Naive B cell (primary cell): ENCODE results near the gene DHX16. TPM values are rescaled to one million over a fixed set of nuclear protein-coding genes. Genes with fewer than 3 reads are reported as not detected.
A peak's percentile ranks its signal among the peaks of the same experiment; 100 is the strongest.

Experiments
- ATAC-seq, 2 donors: fragments of 150-1000 bp; cut with Tn5 transposase; 2 replicates each; pipeline ENCODE4 v1.10.0; 2021; ENCODE audit warnings: low read depth in 2 of 2, mild to moderate bottlenecking in 2 of 2, moderate library complexity in 2 of 2
- DNase-seq: peaks from one replicate; pipeline ENCODE4 v3.0.0; 2022
- H3K27ac Mint-ChIP-seq, 6 donors: one replicate each; pipeline ENCODE4 v1.8.0; 2020 to 2022; ENCODE audit warnings: mild to moderate bottlenecking in 6 of 6, mixed read lengths in 6 of 6, moderate library complexity in 5 of 6, inconsistent platforms in 2 of 6
- H3K27me3 Mint-ChIP-seq, 3 donors: one replicate each; pipeline ENCODE4 v1.8.0; 2021 to 2022; ENCODE audit warnings: mixed read lengths in 3 of 3, mild to moderate bottlenecking in 1 of 3
- H3K36me3 Mint-ChIP-seq, 2 donors: one replicate each; pipeline ENCODE4 v1.8.0; 2020 to 2022; ENCODE audit warnings: mixed read lengths in 2 of 2, inconsistent platforms in 1 of 2, mild to moderate bottlenecking in 1 of 2
- H3K4me1 Mint-ChIP-seq, 3 donors: one replicate each; pipeline ENCODE4 v1.8.0; 2020 to 2022; ENCODE audit warnings: mixed read lengths in 3 of 3, inconsistent platforms in 1 of 3, mild to moderate bottlenecking in 1 of 3, moderate library complexity in 1 of 3
- H3K4me3 Mint-ChIP-seq, 8 donors: one replicate each; pipeline ENCODE4 v1.8.0; 2020 to 2022; ENCODE audit warnings: mild to moderate bottlenecking in 8 of 8, mixed read lengths in 8 of 8, moderate library complexity in 8 of 8, inconsistent platforms in 2 of 8
- H3K9me3 Mint-ChIP-seq, 7 donors: one replicate each; pipeline ENCODE4 v1.8.0; 2020 to 2022; ENCODE audit warnings: mixed read lengths in 7 of 7, mild to moderate bottlenecking in 5 of 7, inconsistent platforms in 2 of 7, moderate library complexity in 1 of 7
- polyA plus RNA-seq, 6 donors: library from polyadenylated mRNA; unstranded; fragments of 300-500 nt; fragmentation: Illumina TruSeq; gene quantifications; one replicate each; pipeline ENCODE4 v1.2.3, GENCODE V29; 2021; ENCODE audit warnings: low read depth in 6 of 6

DHX16 gene
- polyA plus RNA-seq, 6 donors from 2014 or later = 4.2 to 27.0 (median 16.1) TPM

DNA sequence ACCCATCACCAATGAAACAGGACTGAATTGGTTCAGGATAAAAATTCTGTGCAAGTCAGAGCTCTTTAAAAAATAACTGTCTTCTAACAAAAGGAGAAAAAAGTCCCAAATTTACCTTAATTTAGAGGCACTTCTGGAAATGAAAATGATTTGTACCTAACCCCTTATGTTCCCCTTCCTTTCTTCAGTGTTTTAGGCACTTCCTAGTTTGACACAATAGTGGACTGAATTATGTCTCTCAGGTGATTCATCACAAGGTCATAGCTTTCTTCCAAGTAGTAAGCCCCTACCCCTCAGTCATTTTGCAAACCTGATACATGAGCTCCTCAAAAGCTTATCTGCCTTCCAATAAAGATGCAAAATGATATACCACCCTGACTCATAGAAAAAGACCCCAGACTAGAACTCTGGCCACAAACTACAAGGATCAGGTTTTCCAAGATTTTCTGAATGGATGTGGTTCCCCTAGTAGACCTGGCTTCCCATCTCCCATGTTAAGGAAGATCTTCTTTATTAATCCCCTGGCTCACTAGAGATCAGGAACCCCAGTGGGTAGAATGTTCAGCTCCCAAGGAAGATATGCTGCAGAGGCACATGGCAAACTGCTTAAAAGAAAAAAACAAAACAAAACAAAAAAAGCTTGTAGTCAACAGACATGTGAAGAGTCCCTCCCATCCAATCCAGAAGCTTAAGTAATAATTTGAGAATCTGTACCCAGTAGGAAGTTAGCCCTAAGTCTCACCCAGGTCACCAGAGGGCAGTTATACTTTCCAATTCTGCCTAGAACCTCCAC is 59.4 kb downstream of the DHX16 start:
- Mint-ChIP-seq H3K36me3 (peaks cover 22 to 30% of the 10 kb centered on the region in 2 donors), H3K4me1 (peaks cover 43 to 64% (median 58%) of the 10 kb centered on the region in 3 donors), H3K9me3 (peaks cover 0 to 4% (median 0%) of the 10 kb centered on the region in 7 donors), H3K27ac (peak overlapping the region; percentile 86 to 100 (median 100)), H3K27me3 (no peaks in the 10 kb centered on the region), H3K4me3 (peak overlapping the region in 7 of 8 donors; percentile 40 to 97 (median 55))
- ATAC-seq (no peak), DNase-seq (no peak)

GRCh38 chr6:30612687-30613248 is 60.0 kb downstream of the DHX16 start:
- Mint-ChIP-seq H3K4me1 (peaks cover 42 to 63% (median 61%) of the 10 kb centered on the region in 3 donors), H3K4me3 (peak overlapping the region in 1 of 8 donors; percentile 97), H3K27ac (peak overlapping the region in 4 of 6 donors; percentile 80 to 100 (median 92))

DNA sequence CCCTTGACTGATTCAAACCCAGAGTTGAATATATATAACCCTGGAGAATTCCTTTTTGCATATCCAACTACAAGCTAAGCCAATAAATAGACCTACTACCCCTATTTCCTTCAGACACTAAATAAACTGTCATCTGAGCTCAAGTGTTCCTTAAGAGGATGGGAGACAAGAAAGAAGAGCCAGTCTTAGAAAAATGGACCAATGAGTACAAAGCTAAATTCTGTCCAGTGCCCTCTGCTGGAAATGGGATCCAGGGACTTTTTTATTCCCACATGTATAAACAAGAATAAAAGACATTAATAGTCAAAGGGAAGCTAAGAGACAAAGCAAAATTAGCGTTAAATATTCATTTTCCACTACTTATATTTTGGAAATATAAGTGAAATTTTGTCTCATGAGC is 60.6 kb downstream of the DHX16 start:
- ATAC-seq (no peak), DNase-seq (no peak)
- H3K4me3 Mint-ChIP-seq = no peak overlapping the region
- H3K36me3 Mint-ChIP-seq = peaks cover 27 to 33% of the 10 kb centered on the region in 2 donors
- H3K27me3 Mint-ChIP-seq = no peaks in the 10 kb centered on the region
- peaks cover 41 to 68% (median 61%) of the 10 kb centered on the region in 3 donors for H3K4me1 Mint-ChIP-seq
- H3K9me3 Mint-ChIP-seq = peaks cover 0 to 4% (median 0%) of the 10 kb centered on the region in 7 donors
- peak overlapping the region in 5 of 6 donors; percentile 74 to 100 (median 93) for H3K27ac Mint-ChIP-seq

More at GRCh38 chr6:30612687-30613248, 60.0 kb downstream of the DHX16 start:
- H3K9me3 Mint-ChIP-seq = peaks cover 0 to 4% (median 0%) of the 10 kb centered on the region in 7 donors
- peaks cover 22 to 30% of the 10 kb centered on the region in 2 donors for H3K36me3 Mint-ChIP-seq
- H3K27me3 Mint-ChIP-seq = no peaks in the 10 kb centered on the region
- DNase-seq = no peak
- ATAC-seq = no peak

DNA sequence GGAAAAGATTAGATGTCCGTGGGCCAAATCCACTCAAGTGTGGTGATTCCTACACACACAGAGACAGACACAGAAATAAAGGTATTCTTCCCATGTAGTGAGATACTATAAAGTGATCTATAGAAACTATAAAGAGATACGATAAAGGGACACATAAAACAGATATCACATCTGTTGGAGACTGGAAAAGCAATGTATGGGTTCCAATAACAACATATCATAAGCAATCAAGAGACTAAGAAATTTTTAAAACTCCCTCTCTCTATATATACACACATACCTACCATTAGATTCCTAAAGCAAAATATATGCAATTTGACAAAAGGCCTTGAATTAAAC is 61.0 kb downstream of the DHX16 start:
- Mint-ChIP-seq H3K4me3 (no peak overlapping the region), H3K36me3 (peaks cover 23 to 30% of the 10 kb centered on the region in 2 donors), H3K27ac (peak overlapping the region; percentile 47 to 100 (median 86)), H3K4me1 (peaks cover 38 to 64% (median 61%) of the 10 kb centered on the region in 3 donors), H3K27me3 (no peaks in the 10 kb centered on the region), H3K9me3 (peaks cover 0 to under 1% (median 0%) of the 10 kb centered on the region in 7 donors)
- DNase-seq = no peak
- no peak for ATAC-seq

DNA sequence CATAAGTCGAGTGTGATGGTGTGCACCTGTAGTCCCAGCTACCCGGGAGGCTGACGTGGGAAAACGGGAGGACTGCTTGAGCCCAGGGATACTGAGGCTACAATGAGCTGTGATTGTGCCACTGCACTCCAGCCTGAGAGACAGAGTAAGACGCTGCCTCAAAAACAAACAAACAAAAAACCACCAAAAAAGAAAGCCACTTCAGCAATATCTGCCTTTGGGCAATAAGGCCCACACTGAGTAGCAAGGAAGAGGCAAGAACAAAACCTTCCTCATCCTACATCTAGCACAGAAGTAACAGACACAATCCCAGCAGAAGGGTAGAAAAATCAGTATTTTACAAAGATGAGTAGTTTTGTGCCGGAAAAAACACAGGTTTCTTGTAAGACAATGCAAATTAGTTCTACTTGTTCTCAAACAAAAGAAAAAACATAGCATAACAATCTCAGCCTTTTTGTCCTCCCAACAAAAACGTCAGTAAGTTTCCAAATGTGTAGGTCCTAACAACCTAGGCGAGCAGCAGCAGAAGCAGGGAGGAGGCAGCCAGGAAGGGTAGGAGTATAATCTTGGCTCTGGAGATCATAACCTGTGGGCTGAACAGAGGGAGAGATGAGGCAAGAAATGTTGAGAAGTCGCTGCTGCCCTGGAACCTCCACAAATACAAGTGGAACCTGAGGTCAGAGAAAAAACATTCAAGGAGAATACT is 61.5 kb downstream of the DHX16 start:
- Mint-ChIP-seq H3K4me3 (no peak overlapping the region), H3K27ac (peak overlapping the region; percentile 47 to 100 (median 86)), H3K36me3 (peaks cover 20 to 28% of the 10 kb centered on the region in 2 donors), H3K27me3 (no peaks in the 10 kb centered on the region), H3K4me1 (peaks cover 39 to 63% (median 63%) of the 10 kb centered on the region in 3 donors), H3K9me3 (no peaks in the 10 kb centered on the region)
- ATAC-seq (no peak), DNase-seq (no peak)

- Mint-ChIP-seq H3K9me3 (no peaks in the 10 kb centered on the region), H3K4me3 (peak overlapping the region in 1 of 8 donors; percentile 29), H3K27ac (peak overlapping the region in 4 of 6 donors; percentile 68 to 100 (median 85)), H3K27me3 (no peaks in the 10 kb centered on the region), H3K36me3 (peaks cover 19 to 21% of the 10 kb centered on the region in 2 donors), H3K4me1 (peaks cover 41 to 66% (median 63%) of the 10 kb centered on the region in 3 donors)
- DNase-seq = no peak
- no peak for ATAC-seq
These were observed 62.7 kb downstream of the DHX16 start for GRCh38 chr6:30610065-30610464.

DNA sequence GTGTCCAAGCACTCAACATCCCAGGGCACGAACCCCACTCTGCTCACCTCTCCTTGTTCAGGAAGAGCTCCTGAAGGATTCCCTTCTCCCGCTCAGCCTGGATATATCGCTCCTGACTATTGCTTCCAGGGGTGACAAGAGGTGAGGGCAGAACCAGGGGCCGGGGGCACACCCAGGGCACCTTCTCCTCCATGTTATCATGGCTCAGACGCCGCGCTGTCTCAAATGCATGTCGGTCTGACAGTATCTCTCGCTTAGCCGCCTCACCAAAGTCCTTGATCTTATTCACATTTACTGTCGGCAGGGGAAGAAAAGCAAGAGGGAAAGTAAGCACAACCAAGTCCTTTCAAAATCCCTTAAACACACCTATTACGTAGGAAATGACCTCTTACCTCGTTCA is 68.8 kb downstream of the DHX16 start:
- Mint-ChIP-seq H3K4me1 (peaks cover 17 to 22% (median 18%) of the 10 kb centered on the region in 3 donors), H3K27ac (peak overlapping the region in 2 of 6 donors; percentile 42 to 88), H3K9me3 (no peaks in the 10 kb centered on the region), H3K4me3 (no peak overlapping the region), H3K27me3 (no peaks in the 10 kb centered on the region), H3K36me3 (peaks cover 21 to 35% of the 10 kb centered on the region in 2 donors)
- DNase-seq (no peak), ATAC-seq (no peak)

Other genes starting within 250 kb of the DHX16 start
- gene HLA-E, start 183.5 kb downstream of the DHX16 start, polyA plus RNA-seq = 1,000 to 10,000 TPM; 2,024 to 3,192 (median 2,301) TPM
- 10 to 100 TPM; 23.8 to 47.4 (median 36.8) TPM for gene GNL1, start 116.5 kb downstream of the DHX16 start, polyA plus RNA-seq
- 10 to 100 TPM in 4 of 6 donors, 1 to 10 TPM in 2; 8.1 to 14.2 (median 11.2) TPM for gene PRR3, start 115.7 kb downstream of the DHX16 start, polyA plus RNA-seq
- gene ABCF1, start 101.6 kb downstream of the DHX16 start, polyA plus RNA-seq = 10 to 100 TPM; 11.5 to 31.0 (median 19.3) TPM
- 10 to 100 TPM in 5 of 6 donors, 1 to 10 TPM in 1; 7.8 to 27.9 (median 25.9) TPM for gene PPP1R10, start 55.8 kb downstream of the DHX16 start, polyA plus RNA-seq
- 100 to 1,000 TPM; 101 to 221 (median 142) TPM for gene MRPS18B, start 55.2 kb downstream of the DHX16 start, polyA plus RNA-seq
- gene ATAT1, start 46.1 kb downstream of the DHX16 start, polyA plus RNA-seq = 1 to 10 TPM in 5 of 6 donors, under 1 TPM in 1; 0.79 to 4.1 (median 2.0) TPM
- 10 to 100 TPM in 4 of 6 donors, 1 to 10 TPM in 2; 8.1 to 15.5 (median 12.2) TPM for gene C6orf136, start 25.9 kb downstream of the DHX16 start, polyA plus RNA-seq
- 100 to 1,000 TPM in 1 of 6 donors, 10 to 100 TPM in 5; 70.3 to 103 (median 82.6) TPM for gene PPP1R18, start 13.6 kb upstream of the DHX16 start, polyA plus RNA-seq
- gene NRM, start 18.0 kb upstream of the DHX16 start, polyA plus RNA-seq = 10 to 100 TPM; 37.3 to 72.1 (median 45.4) TPM
- gene MDC1, start 44.3 kb upstream of the DHX16 start, polyA plus RNA-seq = 1 to 10 TPM; 2.0 to 8.3 (median 3.5) TPM
- 100 to 1,000 TPM in 1 of 6 donors, 10 to 100 TPM in 5; 37.9 to 104 (median 73.3) TPM for gene TUBB, start 47.3 kb upstream of the DHX16 start, polyA plus RNA-seq
- gene FLOT1, start 69.7 kb upstream of the DHX16 start, polyA plus RNA-seq = 10 to 100 TPM; 43.5 to 65.2 (median 52.4) TPM
- gene IER3, start 71.5 kb upstream of the DHX16 start, polyA plus RNA-seq = under 1 TPM in 1 of 6 donors, not detected in 5; 0.31 TPM
- gene DDR1, start 211.5 kb upstream of the DHX16 start, polyA plus RNA-seq = 1 to 10 TPM; 3.6 to 8.0 (median 4.4) TPM
- gene GTF2H4, start 235.2 kb upstream of the DHX16 start, polyA plus RNA-seq = 10 to 100 TPM in 3 of 6 donors, 1 to 10 TPM in 3; 7.6 to 11.5 (median 9.6) TPM
- 10 to 100 TPM in 5 of 6 donors, 1 to 10 TPM in 1; 1.2 to 28.4 (median 19.4) TPM for gene VARS2, start 241.2 kb upstream of the DHX16 start, polyA plus RNA-seq